ENCODE data around the gene OGFR.

OGFR gene

GRCh38 chr20:62827311-62828038 lies 22.8 kb downstream of the OGFR start:
- no peak for DNase-seq

DNA sequence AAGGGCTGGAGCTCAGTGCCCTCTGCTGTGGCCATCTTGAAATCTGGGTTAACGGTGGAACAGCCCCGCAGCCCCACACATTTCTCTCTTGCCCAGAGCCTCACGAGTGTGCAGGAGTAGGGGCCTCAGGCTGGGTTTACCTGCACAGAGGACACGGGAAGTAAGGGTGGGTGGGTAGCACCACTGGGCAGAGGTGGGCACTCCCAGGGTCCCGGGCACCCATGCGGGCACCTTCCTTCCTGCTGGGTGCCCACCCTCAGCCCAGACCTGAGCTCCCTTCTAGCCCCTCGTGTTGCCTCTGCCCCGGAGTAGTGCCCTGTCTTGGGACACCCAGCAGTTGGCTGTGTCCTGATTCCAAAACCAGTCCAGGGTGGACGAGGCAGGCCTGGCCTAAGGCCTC lies 23.4 kb downstream of the OGFR start:
- no peak for DNase-seq

GRCh38 chr20:62828511-62829230 lies 24.0 kb downstream of the OGFR start:
- DNase-seq, result no peak

- no peak for DNase-seq
Measured at GRCh38 chr20:62829231-62830230, 24.9 kb downstream of the OGFR start.

- DNase-seq, result no peak
Measured at GRCh38 chr20:62830251-62830650, 25.6 kb downstream of the OGFR start.

GRCh38 chr20:62830821-62831220 lies 26.2 kb downstream of the OGFR start:
- DNase-seq, result no peak

DNA sequence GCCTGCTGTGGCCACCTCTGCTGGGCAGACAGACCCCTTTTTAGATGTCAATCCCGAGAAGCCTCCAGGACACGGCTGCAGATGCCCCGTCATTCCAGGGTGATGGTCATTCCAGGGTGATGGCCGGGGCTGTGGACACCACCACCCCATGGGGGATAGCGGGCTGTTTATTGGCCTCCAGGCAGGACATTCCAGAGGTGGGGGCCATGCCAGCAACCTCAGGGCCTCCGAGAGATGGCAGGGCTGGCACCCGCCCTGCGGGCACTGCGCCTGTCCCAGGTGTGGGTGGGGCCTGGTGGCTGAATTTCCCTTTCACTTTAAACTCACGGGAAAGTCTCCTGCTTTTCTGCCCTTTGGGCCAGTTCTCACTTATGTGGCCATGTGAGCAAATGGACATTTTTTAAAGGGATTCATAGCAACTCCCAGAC lies 26.7 kb downstream of the OGFR start:
- no peak for DNase-seq

GRCh38 chr20:62831854-62832211 lies 27.2 kb downstream of the OGFR start:
- no peak for DNase-seq

- no peak for DNase-seq
Measured at GRCh38 chr20:62832212-62832922, 27.7 kb downstream of the OGFR start.

DNA sequence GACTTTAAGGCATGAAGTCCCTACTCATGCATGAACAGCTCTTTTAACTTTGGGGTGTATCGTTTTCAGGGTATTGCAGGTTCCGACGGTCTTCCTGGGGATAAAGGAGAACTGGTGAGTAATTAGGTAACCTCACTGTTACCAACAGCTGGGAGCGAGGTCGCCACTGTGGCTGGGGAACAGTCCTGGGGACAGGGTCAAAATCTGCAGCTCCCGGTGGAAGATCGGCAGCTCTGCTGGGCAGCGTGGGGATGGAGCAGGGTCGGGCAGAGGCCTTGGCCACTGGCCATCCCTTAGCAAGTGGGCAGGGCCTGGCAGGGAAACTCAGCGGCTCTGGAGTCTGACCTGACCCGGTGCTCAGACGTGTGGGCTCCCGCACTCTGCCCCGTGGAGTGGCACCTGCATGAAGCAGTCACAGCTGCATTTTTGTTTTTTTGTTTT lies 28.3 kb downstream of the OGFR start:
- DNase-seq, result no peak

DNA sequence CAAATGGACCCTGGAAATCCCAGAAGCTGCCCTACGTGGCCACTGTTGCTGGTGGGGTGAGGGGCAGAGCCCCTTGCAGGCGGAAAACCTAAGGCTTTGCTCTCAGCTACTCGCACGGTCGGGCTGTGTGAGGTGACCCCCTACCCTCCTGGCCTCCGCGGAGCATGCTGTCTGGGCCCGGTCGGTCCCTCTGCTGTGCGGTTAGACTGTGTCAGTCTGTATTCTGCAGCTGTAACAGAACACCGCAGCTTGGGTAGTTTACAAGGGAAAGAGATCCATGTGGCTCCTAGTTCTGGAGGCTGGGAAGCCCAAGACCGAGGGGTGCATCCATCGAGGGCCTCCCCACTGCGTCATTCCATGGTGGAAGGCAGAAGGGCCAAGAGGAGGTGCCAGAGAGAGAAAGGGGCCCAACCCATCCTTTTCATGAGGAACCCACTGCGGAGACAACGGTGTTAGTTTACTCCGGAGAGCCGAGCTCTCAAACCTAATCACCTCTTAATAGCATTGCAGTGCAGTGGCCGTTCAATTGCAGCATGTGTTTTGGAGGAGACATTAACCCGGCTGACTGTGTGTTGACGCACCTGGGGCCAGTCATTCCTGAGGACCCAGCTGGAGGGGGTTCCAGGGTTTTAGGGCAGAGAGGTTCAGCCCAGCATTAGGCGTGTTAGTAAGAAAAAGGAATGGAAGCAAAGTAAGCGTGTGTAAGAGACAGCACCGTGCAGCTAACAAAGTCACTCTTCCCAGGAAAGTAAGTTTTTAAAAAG lies 30.5 kb downstream of the OGFR start:
- no peak for DNase-seq

GRCh38 chr20:62835931-62836861 lies 31.6 kb downstream of the OGFR start:
- DNase-seq, result no peak

DNA sequence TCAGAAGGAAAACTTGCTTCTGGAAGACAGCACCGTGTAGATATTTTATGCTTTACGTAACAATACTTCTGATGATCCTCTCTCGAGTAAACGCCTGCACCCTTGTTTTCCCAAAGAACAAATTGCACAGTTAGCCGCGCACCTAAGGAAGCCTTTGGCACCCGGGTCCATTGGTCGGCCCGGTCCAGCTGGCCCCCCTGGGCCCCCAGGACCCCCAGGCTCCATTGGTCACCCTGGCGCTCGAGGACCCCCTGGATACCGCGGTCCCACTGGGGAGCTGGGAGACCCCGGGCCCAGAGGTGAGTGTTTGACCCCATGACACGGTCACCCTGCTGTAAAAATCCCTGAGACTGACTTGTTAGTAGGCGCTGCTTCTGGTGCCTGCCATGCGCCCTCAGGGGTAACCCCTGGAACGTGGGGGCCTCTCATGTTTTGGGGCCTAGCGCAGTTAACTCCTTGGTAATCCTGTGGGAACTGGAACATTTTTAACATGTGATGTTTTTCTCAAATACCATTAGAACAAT lies 32.4 kb downstream of the OGFR start:
- DNase-seq, result no peak

DNA sequence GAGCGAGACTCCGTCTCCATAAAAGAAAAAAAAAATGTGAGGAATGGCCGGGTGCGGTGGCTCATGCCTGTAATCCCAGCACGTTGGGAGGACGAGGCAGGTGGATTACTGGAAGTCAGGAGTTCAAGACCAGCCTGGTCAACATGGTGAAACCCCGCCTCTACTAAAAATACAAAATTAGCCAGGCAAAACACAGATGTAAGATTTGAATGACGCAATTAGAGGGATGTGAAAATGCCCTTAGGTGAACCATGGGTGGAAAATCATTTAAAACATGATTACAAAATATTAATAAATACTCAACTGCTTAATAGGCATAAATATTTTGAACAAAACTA lies 33.1 kb downstream of the OGFR start:
- no peak for DNase-seq

DNA sequence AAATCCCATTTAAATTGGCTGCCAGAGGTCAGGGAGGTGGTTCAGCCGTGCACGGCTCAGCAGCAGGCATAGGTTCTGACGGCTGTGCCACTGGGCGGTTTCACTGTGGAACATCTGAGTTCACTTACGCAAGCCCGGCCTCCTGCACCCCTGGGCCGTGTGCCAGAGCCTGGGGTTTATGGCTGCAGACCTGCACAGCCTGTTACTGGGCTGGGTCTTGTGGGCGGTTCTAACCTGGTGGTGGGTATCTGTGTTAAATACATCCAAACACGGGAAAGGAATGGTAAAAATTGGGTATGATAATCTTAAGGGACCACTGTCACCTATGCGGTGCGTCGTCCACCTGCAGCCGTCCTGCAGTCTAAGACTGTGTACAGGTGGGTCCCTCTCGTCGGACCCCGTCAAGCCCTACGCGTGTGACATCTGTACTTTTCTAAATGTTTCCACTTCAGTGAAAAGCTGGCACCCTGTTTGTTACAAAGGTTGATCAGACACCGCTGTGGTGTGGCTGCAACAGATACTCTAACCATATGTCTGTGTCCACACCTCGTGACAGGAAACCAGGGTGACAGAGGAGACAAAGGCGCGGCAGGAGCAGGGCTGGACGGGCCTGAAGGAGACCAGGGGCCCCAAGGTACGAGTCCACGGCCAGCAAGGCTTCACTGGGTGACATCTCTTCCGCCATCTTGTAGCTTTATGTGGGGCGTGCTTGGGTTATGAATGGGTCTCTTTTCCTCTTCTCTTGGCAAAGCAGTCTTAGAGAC lies 33.7 kb downstream of the OGFR start:
- no peak for DNase-seq

GRCh38 chr20:62839261-62839660 lies 34.6 kb downstream of the OGFR start:
- no peak for DNase-seq

GRCh38 chr20:62839816-62840215 lies 35.2 kb downstream of the OGFR start:
- DNase-seq, result no peak

DNA sequence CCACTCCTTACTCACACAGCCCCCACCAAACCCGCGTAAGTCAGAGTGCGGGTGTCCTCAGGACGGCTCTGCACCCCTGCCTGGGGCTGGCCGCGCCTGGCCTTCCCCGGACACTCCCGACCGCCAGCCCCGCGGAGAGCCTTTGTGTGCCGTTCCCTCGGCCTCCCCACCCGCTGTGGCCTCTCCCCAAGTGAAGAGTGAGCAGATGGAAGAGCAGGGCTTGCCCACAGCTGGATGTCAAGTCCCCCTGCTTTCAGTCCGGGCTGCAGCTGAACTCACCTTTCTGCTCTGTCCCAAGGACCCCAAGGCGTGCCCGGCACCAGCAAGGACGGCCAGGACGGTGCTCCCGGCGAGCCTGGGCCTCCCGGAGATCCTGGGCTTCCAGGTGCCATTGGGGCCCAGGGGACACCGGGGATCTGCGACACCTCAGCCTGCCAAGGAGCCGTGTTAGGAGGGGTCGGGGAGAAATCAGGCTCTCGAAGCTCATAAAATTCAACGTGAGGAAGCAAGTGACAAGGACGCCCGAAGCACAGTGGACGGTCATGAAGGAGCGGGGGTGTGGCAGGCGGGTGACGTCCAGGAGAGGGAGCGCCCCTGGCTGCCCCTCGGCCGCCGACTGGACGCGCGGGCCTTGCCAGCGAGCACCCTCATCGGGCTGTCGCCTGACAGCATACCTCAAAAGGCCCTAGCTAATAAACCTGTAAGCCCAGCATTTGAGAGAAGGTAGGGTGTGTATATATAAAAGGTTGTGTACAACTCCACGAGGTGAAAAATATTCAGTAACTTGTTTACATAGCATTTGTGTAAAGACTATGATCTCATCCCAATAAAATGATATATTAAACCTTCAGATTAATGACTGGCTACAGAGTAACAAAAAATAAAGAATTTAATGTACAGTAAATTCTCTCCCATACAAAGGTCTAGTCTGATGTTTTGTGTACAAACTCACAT lies 35.9 kb downstream of the OGFR start:
- DNase-seq, result no peak

All from T1000 (cell line).